ENCODE measurements around the gene TIE1.

TIE1 gene

DNA sequence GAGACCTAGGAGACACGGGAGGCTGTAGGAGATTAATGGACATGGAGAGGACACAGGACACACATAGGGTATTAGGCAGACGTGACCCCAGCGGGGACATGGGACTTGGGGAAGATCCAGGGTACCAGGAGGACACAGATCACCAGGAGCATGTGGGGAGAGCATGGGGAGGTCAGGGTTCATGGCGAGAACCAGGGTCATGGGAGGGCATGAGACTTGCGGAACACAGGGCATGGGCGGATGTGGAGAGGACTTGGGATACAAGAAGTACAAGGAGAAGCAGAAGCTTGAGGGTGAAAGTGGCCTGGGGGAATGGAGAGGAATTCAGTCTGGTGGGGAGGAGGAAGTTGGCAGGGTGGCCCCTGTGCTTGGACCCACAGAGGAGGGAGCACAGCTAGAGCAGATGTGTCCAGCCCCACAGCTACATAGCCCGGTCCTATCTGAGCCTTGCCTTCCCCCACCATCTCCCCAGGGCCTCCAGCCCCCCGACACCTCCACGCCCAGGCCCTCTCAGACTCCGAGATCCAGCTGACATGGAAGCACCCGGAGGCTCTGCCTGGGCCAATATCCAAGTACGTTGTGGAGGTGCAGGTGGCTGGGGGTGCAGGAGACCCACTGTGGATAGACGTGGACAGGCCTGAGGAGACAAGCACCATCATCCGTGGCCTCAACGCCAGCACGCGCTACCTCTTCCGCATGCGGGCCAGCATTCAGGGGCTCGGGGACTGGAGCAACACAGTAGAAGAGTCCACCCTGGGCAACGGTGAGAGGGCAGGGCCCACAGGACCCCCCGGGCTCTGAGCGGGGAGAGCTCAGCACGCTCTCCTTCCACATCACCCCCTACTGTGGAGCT, 12.1 kb downstream of the TIE1 start:
- DNase-seq (ENCODE audit: low spot score): no peak

DNA sequence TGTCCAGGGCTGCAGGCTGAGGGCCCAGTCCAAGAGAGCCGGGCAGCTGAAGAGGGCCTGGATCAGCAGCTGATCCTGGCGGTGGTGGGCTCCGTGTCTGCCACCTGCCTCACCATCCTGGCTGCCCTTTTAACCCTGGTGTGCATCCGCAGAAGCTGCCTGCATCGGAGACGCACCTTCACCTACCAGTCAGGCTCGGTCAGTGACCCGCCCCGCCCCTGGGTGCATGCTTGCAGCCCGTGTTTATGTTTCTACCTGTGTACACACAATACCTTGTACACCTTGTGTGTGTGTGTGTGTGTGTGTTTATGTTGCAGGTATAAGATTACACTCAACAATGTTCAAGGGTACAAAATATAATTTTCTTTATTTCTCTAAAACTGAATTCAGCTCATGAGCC, 13.0 kb downstream of the TIE1 start:
- no peak for DNase-seq (ENCODE audit: low spot score)

DNA sequence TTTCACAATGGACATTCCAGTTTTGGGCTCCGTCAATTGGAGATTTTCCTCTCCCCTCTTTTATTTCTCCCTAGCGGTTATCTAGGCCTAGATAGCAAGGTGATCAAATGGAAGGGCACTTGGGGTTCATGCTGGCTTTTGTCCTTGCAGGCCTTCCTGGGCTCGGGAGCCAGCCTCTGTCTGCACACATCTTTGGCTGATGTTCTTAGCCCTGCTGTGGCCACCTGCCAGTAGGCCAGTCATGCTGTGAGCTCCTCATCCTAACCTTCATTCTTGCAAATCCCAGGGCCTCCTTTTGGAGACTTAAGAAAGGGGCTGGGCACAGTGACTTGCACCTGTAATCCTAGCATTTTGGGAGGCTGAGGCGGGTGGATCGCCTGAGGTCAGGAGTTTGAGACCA, 13.5 kb downstream of the TIE1 start:
- DNase-seq (ENCODE audit: low spot score): no peak

DNA sequence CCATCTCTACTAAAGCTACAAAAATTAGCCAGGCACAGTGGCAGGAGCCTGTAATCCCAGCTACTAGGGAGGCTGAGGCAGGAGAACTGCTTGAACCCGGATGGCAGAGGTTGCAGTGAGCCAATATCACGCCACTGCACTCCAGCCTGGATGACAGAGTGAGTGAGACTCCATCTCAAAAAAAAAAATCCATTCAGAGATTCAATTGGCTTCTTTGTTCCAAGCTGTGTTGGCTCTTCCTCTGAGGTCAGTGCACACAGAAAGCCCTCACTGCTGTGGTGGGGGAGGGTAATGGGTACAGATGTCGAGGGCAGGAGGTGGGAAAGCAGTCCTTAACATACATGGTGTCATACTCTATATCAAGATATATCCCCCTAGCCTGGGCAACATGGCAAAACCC, 14.7 kb downstream of the TIE1 start:
- DNase-seq (ENCODE audit: low spot score): peak; percentile 88

DNA sequence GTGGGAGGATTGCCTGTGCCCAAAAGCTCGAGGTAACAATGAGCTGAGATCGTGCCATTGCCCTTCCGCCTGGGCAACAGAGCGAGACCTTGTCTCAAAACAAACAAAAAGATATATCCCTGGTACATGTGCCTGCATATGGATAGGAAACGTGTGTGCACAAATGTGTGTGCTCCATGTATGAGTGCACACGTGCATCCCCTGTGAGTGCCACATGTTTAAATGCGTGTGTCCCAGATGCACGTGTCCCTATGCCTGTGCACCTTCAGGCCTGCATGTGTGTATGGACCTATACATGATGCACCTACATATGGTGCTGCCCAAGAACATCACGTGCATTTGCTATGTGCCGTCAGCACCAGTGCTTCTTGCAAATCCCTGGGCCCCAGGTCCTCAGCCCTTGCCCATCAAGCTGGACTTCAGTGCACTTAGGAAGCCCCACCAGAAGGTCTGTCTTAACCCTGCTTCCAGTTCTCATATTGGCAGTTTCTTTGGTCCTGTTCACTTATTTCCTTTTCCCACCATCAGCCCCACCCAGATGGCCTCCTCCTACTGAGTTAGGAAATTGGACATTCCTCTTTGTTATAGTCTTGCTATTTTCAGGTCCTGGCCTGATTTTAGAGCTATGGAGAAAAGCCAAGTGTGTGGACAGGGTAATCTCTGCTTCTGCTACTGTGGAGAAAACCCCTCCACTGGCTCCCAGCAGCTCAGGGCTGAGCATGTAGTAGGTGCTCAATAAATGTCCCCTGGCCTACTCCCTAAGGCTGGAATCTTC, 15.4 kb downstream of the TIE1 start:
- no peak for DNase-seq (ENCODE audit: low spot score)

DNA sequence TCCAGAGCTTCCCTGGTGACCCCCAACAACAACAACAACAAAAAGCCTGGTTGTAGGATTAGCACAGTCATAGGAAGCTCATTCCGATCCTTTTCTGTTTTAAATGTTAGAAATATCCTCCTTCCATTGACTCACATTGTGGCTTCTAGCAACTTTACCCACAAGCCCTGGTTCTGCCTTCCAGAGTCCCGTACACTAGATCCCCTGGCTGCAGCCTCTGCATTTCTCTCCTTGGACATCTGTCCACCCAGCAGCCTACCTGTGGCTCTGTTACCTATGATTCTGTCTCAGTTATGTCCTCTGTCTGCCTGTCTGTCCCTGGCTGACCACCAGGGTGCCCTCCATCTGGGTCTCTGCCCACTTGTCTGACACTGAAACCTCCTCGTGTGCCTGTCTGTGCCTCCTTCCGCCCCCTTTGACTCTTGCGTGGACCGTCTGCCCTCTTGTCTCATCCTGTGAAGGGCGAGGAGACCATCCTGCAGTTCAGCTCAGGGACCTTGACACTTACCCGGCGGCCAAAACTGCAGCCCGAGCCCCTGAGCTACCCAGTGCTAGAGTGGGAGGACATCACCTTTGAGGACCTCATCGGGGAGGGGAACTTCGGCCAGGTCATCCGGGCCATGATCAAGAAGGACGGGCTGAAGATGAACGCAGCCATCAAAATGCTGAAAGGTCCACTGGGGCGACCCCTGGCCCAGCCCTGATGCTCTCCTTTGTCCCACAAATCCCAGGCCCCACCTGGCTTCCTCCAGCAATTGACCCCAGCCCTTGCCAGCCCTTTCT, 16.1 kb downstream of the TIE1 start:
- DNase-seq (ENCODE audit: low spot score): no peak

DNA sequence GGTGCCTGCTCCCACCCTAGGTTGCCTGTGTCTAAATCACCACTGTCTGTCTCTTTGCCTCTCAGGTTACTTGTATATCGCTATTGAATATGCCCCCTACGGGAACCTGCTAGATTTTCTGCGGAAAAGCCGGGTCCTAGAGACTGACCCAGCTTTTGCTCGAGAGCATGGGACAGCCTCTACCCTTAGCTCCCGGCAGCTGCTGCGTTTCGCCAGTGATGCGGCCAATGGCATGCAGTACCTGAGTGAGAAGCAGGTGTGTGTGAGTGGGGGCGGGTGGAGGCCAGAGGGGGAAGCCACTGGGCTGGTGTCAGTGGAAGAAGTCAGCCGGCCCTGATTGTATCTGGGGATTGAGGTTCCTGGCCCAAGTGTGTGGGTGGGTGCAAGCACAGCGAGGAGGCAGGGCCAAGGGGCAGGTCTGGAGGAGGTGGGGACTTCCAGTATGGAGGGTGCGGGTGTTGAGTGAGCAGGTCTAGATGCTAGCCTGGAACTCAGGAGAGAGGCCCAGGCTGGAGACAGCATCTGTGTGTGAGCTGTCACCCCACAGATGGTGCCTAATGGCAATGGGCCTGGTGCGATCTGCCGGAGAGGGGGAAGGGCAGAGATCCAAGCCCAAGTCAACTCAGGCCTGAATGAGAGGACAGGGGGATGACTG, 17.2 kb downstream of the TIE1 start:
- DNase-seq (ENCODE audit: low spot score): peak; percentile 89

DNA sequence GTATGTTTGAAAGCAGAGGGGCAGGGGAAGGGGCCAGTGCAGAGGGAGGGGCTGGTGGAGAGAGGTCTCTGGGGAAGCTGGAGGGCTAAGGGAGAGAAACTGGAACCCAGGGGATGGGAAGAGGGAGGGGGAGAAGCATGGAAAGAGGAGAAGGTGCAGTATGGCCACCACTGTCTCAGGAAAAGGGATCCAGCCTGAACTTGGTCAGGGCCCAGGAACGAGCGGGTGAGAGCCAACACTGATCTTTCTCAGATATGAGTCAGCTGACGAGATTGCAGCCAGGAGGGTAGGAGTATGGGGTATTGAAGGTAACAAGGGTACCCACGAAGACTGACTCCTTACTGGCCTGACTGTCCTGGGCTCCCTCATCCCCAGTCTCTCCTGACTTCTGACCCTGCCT, 18.0 kb downstream of the TIE1 start:
- DNase-seq (ENCODE audit: low spot score): no peak

DNA sequence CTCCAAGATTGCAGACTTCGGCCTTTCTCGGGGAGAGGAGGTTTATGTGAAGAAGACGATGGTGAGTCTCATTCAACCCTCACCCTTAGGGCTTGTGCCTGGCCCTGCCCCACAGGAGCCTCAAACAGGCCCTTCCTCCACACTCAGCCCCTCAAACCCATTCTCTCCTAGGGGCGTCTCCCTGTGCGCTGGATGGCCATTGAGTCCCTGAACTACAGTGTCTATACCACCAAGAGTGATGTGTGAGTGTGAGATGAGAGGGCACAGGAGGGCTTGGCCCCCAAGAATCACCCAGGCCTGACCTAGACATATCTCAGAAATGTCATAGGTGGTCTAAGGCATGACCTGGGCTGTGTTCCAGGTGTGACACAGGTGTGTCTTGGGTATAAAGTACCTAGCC, 18.5 kb downstream of the TIE1 start:
- DNase-seq (ENCODE audit: low spot score): no peak

DNA sequence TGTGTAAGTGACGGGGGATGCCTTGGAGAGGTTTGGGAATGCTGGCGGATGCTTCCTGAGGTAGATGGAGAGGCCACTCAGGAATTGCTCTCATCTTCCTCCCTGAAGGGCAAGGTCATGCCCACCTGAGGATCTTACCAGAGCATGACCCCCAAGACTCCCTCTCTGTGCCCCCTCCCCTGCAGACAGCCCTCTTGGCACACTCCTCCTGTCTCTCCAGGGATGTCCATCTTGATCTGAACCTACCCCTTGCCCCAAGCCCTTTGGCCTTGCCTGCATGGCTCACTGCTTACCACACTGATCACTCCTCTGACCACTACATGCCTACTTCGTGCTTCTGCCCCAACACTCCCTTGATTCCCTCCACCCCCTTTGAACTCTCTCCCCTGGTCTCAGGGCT, 19.0 kb downstream of the TIE1 start:
- no peak for DNase-seq (ENCODE audit: low spot score)

DNA sequence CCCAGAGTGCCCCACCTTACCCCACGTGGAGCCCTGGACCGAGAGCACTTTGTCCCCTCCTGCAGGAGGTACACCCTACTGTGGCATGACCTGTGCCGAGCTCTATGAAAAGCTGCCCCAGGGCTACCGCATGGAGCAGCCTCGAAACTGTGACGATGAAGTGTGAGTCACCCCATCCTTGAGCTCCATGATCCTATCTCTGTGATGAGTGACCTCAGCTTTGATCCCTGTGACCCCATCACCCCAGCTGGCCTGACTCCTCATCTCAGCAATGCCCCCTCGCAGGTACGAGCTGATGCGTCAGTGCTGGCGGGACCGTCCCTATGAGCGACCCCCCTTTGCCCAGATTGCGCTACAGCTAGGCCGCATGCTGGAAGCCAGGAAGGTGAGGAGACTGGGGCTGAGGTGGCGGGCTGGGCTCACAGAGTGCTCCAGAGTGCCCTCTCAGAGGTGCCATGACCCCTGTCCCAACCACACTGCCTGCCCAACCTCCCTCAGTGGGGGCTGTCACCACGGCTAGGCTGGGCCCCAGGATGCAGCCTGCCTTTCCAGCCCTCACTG, 20.6 kb downstream of the TIE1 start:
- DNase-seq (ENCODE audit: low spot score): no peak

DNA sequence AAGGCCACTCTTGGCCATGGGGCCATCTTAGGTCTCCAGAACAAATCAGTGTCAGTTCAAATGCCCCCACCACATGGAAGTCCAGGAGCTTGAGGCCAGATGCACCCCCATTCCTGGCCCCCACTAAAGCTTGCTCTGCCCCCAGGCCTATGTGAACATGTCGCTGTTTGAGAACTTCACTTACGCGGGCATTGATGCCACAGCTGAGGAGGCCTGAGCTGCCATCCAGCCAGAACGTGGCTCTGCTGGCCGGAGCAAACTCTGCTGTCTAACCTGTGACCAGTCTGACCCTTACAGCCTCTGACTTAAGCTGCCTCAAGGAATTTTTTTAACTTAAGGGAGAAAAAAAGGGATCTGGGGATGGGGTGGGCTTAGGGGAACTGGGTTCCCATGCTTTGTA, 21.7 kb downstream of the TIE1 start:
- DNase-seq (ENCODE audit: low spot score): no peak

DNA sequence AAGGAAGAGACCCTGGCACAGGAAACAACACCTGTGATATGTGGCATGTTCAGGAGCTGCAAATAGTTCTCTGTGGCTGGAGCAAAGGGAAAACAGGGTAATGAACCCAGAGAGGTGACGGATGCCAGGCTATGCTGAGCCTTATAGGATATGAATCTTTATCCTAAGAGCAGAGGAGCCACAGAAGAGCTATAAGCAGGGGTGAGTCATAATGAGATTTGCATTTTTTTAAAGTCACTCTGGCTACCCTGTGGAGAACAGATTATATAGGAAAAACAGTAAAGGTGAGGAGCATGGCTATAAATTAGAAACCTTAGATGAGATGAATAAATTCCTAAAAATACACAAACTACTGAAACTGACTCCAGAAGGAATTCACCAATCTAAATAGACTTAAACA, 24.0 kb downstream of the TIE1 start:
- DNase-seq (ENCODE audit: low spot score): no peak

DNA sequence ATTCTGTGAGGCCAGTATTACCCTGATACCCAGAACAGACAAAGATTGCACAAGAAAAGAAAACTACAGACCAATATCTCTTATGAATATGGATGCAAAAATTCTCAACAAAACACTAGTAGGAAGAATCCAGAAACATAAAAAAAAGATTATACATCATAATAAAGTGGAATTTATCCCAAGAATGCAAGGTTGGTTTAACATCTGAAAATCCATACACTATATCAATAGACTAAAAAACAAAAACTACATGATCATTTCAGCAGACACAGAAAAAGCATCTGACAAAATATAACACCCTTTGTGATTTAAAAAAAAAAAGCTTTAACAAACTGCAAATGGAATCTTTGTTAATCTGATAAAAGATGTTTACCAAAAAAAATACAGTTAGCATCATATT, 24.6 kb downstream of the TIE1 start:
- DNase-seq (ENCODE audit: low spot score): no peak

DNA sequence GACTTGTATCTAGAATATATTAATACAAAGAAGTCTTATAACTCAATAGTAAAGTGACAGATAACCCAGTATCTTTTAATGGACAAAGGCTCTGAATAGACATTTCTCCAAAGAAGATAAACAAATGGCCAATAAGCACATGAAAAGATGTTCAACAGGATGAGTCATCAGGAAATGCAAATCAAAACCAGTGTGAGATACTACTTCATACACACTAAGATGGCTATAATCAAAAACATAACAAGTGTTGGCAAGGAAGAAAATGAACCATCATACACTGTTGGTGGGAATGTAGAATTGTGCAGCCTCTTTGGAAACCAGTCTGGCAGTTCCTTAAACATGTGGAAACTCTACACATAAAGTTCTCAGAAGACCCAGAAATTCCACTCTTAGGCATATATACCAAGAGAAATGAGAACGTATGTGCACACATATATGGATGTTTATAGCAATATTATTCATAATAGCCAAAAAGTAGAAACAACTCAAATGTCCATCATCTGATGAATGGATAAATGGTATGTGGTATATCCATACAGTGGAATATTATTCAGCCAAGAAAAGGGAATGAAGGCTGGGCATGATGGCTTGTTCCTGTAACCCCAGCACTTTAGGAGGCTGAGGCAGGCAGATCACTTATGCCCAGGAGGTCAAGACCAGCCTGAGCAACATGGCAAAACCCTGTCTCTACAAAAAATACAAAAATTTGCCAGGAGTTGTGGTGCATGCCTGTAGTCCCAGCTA, 26.9 kb downstream of the TIE1 start:
- no peak for DNase-seq (ENCODE audit: low spot score)

DNA sequence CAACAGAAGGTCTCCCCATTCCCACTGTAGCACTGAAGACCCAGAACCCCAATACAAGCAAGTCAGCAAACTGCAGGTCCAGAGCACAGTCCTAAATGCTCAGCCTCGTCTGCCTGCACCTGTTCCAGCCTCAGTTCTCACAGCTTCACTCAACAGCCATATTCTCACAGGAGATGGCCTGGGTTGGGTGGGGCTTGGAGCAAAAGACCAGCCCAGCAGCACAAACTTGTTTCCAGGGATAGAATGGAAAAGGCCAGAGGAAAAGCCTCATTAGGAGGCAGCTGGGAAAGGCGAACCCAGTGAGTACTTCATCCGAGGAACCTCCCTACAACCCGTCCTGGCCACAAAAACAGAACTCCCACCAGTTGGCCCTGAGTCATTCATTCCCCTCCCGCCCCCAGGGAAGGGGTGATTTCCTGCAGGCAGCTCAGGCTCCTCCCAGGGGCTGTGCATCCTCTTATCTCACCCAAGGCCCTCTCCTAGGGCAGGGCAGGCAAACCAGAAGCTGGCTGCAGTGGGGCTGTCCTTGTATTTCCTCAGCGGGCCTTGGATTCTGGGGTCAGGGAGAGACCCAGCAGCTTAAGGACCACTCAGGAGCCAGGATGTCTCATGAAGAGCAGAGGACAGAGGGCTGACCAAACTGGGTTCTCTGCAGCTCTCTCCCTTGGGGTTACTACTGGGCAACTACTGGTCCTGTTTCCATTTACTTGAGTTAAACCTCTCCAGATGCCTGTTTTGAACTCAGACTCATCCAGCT, 29.4 kb downstream of the TIE1 start:
- DNase-seq (ENCODE audit: low spot score): no peak

DNA sequence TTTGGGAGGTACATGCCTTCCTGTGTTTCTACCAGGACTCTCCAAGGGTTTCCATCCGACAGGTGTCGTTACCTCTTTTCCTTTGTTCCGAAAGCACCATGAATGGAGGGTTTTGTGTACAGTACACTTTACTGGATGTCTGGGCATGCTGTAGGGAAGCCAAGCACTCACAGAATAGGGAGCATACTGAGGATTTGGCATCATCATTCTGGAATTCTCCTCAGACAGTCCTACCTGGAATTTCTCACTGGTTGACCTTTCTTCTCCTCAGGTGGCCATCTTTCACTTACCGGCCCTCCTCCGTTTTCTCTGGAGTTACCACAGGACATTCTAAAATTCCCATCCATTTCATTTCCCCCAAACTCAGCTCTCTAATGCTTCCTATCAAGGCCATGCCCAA, 30.9 kb downstream of the TIE1 start:
- DNase-seq (ENCODE audit: low spot score): no peak

DNA sequence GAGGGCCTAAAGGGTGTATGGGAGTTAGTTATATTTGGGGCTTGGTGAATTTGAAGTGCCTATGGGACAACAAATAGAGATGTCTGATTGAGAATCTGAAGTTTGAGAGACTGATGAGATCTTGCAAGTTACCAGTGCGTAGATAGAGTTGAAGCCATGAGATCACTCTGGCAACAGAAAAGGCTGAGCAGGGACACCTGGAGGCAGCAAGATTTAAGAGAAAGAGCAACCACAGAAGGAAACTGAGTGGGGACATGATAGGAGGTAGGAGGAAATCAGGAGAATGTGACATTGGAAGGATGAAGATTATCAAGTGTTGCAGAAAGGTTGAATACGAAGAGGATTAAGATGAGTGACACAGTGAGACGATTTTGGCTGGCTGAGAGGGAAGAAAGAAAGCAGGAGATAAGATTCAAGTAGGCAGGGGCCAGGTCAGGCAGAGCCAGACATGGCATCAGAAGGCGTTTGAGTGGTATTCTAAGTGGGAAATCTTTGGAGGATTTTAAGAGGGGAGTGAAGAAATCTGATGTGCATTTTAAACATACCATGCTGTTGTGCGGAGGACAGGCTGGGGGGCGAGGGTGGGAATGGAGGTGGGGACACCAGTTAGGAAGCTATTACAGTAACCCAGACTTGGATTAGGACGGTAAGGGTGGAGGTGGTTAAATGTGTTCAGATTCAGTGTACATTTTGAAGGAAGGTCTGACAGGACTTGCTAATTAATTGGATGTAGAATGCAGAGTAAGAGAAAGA, 33.8 kb downstream of the TIE1 start:
- no peak for DNase-seq (ENCODE audit: low spot score)

DNA sequence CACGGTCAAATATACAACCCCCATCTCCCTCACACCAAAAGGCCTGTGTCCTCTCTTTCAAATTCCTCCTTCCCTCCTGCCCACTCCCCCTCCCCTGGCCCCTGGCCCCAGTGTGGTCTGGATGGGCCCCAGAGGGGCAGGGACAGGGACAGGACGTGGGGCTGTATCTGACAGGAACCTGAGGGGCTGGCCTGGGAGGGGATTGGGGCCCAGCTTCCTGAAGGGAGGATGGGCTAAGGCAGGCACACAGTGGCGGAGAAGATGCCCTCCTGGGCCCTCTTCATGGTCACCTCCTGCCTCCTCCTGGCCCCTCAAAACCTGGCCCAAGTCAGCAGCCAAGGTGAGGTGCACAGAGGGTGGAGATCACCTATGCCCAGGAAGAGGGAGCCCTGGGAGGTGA, 36.8 kb downstream of the TIE1 start, which contains the start of gene MPL:
Gene MPL (plus strand): TSS at position 231 of the 400 bp plus-strand sequence. CDS start 31 bp downstream, at position 262.
- no peak for DNase-seq (ENCODE audit: low spot score)

DNA sequence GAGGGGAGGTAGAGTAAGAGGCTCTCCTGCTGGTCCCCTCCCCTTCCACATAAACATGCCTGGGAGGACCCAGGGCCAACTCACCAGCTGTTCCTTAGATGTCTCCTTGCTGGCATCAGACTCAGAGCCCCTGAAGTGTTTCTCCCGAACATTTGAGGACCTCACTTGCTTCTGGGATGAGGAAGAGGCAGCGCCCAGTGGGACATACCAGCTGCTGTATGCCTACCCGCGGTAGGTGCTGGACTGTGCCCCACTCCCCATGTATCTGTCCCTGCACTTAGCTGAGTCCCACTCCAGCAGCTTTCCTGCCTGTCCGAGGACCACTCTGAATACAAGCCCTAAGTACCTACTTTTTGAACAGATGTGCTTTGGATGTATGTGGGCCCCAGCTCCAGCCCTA, 37.2 kb downstream of the TIE1 start:
- no peak for DNase-seq (ENCODE audit: low spot score)
